OCI-LY7 (cell line): ENCODE data around the gene CALHM5. TPM values are rescaled to one million over a fixed set of nuclear protein-coding genes. Genes with fewer than 3 reads are reported as not detected.

Experiments
- BruUV-seq: library from RNA; stranded (reverse); fragments of 400-500 nt; replicated peaks from 2 replicates; lab custom pipeline; 2021; lab: Mats Ljungman, UMichigan
- CTCF ChIA-PET: fragments of 300-600 bp; sonication (Branson Sonifier 250); formaldehyde crosslinking; loops from one replicate; lab custom pipeline; 2022; ENCODE audit warnings: antibody characterized with exemption; ENCODE audit not compliant: unreplicated experiment; lab: Charles Lee
- POLR2A ChIA-PET: fragments of 300-600 bp; sonication (Branson Sonifier 250); formaldehyde crosslinking; loops from one replicate; lab custom pipeline; 2022; ENCODE audit warnings: antibody characterized with exemption; lab: Charles Lee
- DNase-seq: peaks from one replicate; pipeline ENCODE4 v3.0.0-alpha.2; 2015; ENCODE audit warnings: low spot score
- H2AFZ ChIP-seq: fragments of 200-600 bp; sonication (generic), shearing (Covaris generic); 2 replicates; pipeline ENCODE4 v1.6.1; 2014; ENCODE audit warnings: mild to moderate bottlenecking, antibody characterized with exemption, low read length, moderate library complexity
- H3K27ac ChIP-seq: fragments of 200-600 bp; sonication (generic); 2 replicates; pipeline ENCODE4 v1.5.1; 2014; ENCODE audit warnings: mixed run types, low read depth, mild to moderate bottlenecking, moderate library complexity, low read length, inconsistent platforms; ENCODE audit not compliant: poor library complexity, severe bottlenecking
- H3K36me3 ChIP-seq: fragments of 200-600 bp; sonication (generic); 2 replicates; pipeline ENCODE4 v1.6.1; 2014; ENCODE audit warnings: mild to moderate bottlenecking, antibody characterized with exemption, low read length, moderate library complexity, mixed read lengths; ENCODE audit not compliant: insufficient read depth
- H3K4me1 ChIP-seq: fragments of 200-600 bp; sonication (generic); 2 replicates; pipeline ENCODE4 v1.5.1; 2014; ENCODE audit warnings: mild to moderate bottlenecking, low read length; ENCODE audit not compliant: insufficient read depth, poor library complexity, severe bottlenecking
- H3K4me2 ChIP-seq: fragments of 200-600 bp; sonication (generic); 2 replicates; pipeline ENCODE4 v1.6.1; 2014; ENCODE audit warnings: mild to moderate bottlenecking, low read length
- H3K4me3 ChIP-seq: fragments of 200-600 bp; sonication (generic); 2 replicates; pipeline ENCODE4 v1.5.1; 2014; ENCODE audit warnings: mild to moderate bottlenecking, low read depth, low read length; ENCODE audit not compliant: poor library complexity, severe bottlenecking
- H3K79me2 ChIP-seq: fragments of 200-600 bp; sonication (generic); 2 replicates; pipeline ENCODE4 v1.6.1; 2016; ENCODE audit warnings: low read depth, mild to moderate bottlenecking, low read length, moderate library complexity, mixed read lengths; ENCODE audit not compliant: insufficient read depth
- H3K9me2 ChIP-seq: fragments of 200-600 bp; sonication (generic); 2 replicates; pipeline ENCODE4 v1.6.1; 2016; ENCODE audit warnings: mild to moderate bottlenecking, low read length, mixed read lengths; ENCODE audit not compliant: insufficient read depth
- H3K9me3 ChIP-seq: fragments of 200-600 bp; sonication (generic); 2 replicates; pipeline ENCODE4 v1.6.1; 2014; ENCODE audit warnings: mild to moderate bottlenecking, mixed run types, low read length, mixed read lengths
- H4K20me1 ChIP-seq: fragments of 200-600 bp; sonication (generic); 2 replicates; pipeline ENCODE4 v1.6.1; 2014; ENCODE audit warnings: mild to moderate bottlenecking, antibody characterized with exemption, low read length, moderate library complexity, mixed read lengths; ENCODE audit not compliant: insufficient read depth
- CTCF ChIP-seq: fragments of 200-600 bp; sonication (generic); conservative IDR thresholded peaks from 2 replicates; pipeline ENCODE4 v1.5.1; 2014; ENCODE audit warnings: mild to moderate bottlenecking, antibody characterized with exemption, low read length, moderate library complexity, mixed read lengths
- EZH2phosphoT487 ChIP-seq: fragments of 200-600 bp; sonication (generic); IDR thresholded peaks from 2 replicates; pipeline ENCODE4 v1.6.1; 2018; ENCODE audit warnings: low read depth, borderline replicate concordance, mild to moderate bottlenecking, mixed run types, antibody characterized with exemption, low read length, moderate library complexity, mixed read lengths
- intact Hi-C: fragments of 100-400 bp; cut with micrococcal nuclease; formaldehyde crosslinking; loops from one replicate; pipeline ENCODE4 v1.10.0; 2022; ENCODE audit not compliant: unreplicated experiment
- total RNA-seq, 2 experiments: library from RNA; depleted of rRNA in 1 of 2; stranded (reverse); fragments of >200 nt in 1 of 2; shearing (Covaris generic) in 1 of 2; gene quantifications; 2 replicates each; pipeline ENCODE4 v1.2.3, GENCODE V29; 2014 to 2022

The CALHM5 gene
- total RNA-seq, 2 experiments from 2014 or later, result not detected

- intact Hi-C loops, result no loop called here
- ChIA-PET POLR2A (no interaction called here), CTCF (no interaction called here)
- no peaks in the 10 kb centered on the region for H3K79me2 ChIP-seq
- no peaks in the 10 kb centered on the region for H3K4me1 ChIP-seq
- TF ChIP-seq CTCF (no peak), EZH2phosphoT487 (no peak)
- H3K9me2 ChIP-seq, result no peaks in the 10 kb centered on the region; the same call in 1 of the 2 replicates
- no peak overlapping the region for H3K4me2 ChIP-seq
- no peak overlapping the region for H3K27ac ChIP-seq
- no peaks in the 10 kb centered on the region for H4K20me1 ChIP-seq
- no peak overlapping the region for H2AFZ ChIP-seq
- H3K4me3 ChIP-seq, result no peak overlapping the region
- no TSS peak for BruUV-seq
- H3K9me3 ChIP-seq, result no peaks in the 10 kb centered on the region
- H3K36me3 ChIP-seq, result no peaks in the 10 kb centered on the region
- no peak for DNase-seq
These were observed 17.3 kb downstream of the CALHM5 start for GRCh38 chr6:116528780-116529179.

GRCh38 chr6:116529466-116530290, 18.2 kb downstream of the CALHM5 start:
- Histone ChIP-seq H3K4me2 (no peak overlapping the region), H3K4me1 (no peaks in the 10 kb centered on the region), H3K9me3 (no peaks in the 10 kb centered on the region), H3K79me2 (no peaks in the 10 kb centered on the region), H3K4me3 (no peak overlapping the region), H3K9me2 (no peaks in the 10 kb centered on the region; the same call in 1 of the 2 replicates), H2AFZ (no peak overlapping the region), H3K36me3 (no peaks in the 10 kb centered on the region), H3K27ac (no peak overlapping the region), H4K20me1 (no peaks in the 10 kb centered on the region)
- BruUV-seq, result no TSS peak
- no peak for DNase-seq
- no peak for TF ChIP-seq EZH2phosphoT487
- no peak for TF ChIP-seq CTCF
- ChIA-PET POLR2A (interaction anchor here (0.5 kb wide), 1 partner anchor 267 kb away, joined by 3 read pairs; no protein-coding TSS in a partner anchor), CTCF (no interaction called here)
- intact Hi-C loops, result no loop called here

GRCh38 chr6:116530436-116530835, 19.0 kb downstream of the CALHM5 start:
- Histone ChIP-seq H3K9me2 (no peaks in the 10 kb centered on the region), H3K27ac (no peak overlapping the region), H3K9me3 (no peaks in the 10 kb centered on the region), H4K20me1 (no peaks in the 10 kb centered on the region), H3K79me2 (no peaks in the 10 kb centered on the region), H3K4me3 (no peak overlapping the region), H3K4me1 (no peaks in the 10 kb centered on the region), H3K36me3 (no peaks in the 10 kb centered on the region), H3K4me2 (no peak overlapping the region), H2AFZ (no peak overlapping the region)
- DNase-seq, result no peak
- CTCF ChIA-PET, result no interaction called here
- intact Hi-C loops, result no loop called here
- POLR2A ChIA-PET, result no interaction called here
- TF ChIP-seq EZH2phosphoT487 (no peak), CTCF (no peak)
- no TSS peak for BruUV-seq
